Bone marrow (tissue), 2 donors: ENCODE data around the gene TTYH1.
"Not testable (repeated sequence)": the region's sequence is repeated elsewhere in the genome, so short reads cannot be mapped to it uniquely, and the experiment has no call there.

Source experiments
- DNase-seq, 2 donors: peaks; one replicate each; lab custom pipeline; 2025; lab: John Stamatoyannopoulos, UW

The TTYH1 gene

DNA sequence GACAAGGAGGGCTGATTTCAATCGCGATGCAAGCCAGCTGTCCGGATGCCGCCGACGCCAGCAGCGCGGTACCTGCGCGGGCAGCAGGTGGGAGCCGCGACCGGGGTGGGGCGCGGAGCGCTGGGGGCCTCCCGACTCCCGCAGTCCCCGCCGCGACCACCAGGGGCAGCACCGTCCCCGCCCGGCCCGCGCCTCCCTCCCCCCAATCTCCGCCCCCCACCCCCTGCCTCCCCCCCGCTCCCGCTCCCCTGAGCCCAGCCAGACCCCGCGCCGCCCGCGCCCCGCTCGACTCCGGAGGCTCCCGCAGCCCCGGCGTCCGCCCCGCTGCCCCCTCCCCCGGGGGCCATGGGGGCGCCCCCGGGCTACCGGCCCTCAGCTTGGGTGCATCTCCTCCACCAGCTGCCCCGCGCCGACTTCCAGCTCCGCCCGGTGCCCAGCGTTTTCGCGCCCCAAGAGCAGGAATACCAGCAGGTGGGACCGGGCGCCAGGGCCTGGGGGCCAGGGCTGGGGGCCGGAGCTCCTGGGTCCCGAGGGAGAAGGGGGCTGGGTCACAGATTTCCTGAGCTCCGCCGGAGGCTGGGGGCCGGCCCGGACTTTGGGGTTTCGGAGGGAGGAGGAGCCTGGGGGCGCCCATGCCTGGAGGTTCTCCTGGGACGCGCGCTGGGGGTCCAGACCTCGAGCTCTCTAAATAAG is at the start of gene TTYH1:
Gene TTYH1, plus strand, starts transcription at position 257 of the 693 bp plus-strand sequence. Its CDS starts 89 bp downstream, at position 346.
- no peak for DNase-seq

GRCh38 chr19:54365798-54366197 is 49.5 kb upstream of the TTYH1 start:
- DNase-seq: not testable (repeated sequence)

- DNase-seq: no peak
Observed at GRCh38 chr19:54366811-54367210, 48.5 kb upstream of the TTYH1 start.

GRCh38 chr19:54369082-54369687 is 46.1 kb upstream of the TTYH1 start:
- no peak for DNase-seq

- not testable (repeated sequence) for DNase-seq
Observed at GRCh38 chr19:54369688-54370433, 45.4 kb upstream of the TTYH1 start.

- DNase-seq: peak in 1 of 2 donors; percentile 63
Observed at GRCh38 chr19:54370434-54370796, 44.8 kb upstream of the TTYH1 start.

DNA sequence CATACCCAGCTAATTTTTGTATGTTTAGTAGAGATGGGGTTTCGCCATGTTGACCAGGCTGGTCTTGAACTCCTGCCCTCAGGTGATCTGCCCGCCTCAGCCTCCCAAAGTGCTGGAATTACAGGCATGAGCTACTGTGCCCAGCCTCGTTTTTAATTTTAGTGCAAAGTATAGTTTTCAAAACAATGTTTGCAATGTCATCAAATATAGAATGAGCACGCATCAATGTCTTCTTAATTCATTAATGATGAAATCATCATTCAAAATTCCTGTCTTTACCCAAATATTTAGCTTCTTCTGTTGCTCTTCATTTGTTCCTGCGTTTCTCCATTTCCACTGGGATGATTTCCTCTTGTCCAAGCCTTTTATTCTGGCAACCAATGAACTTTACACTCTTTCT is 43.8 kb upstream of the TTYH1 start:
- DNase-seq: not testable (repeated sequence)

GRCh38 chr19:54373781-54374631 is 41.3 kb upstream of the TTYH1 start:
- peak; percentile 34 to 76 for DNase-seq

- DNase-seq: not testable (repeated sequence)
Observed at GRCh38 chr19:54375181-54375938, 39.9 kb upstream of the TTYH1 start.

DNA sequence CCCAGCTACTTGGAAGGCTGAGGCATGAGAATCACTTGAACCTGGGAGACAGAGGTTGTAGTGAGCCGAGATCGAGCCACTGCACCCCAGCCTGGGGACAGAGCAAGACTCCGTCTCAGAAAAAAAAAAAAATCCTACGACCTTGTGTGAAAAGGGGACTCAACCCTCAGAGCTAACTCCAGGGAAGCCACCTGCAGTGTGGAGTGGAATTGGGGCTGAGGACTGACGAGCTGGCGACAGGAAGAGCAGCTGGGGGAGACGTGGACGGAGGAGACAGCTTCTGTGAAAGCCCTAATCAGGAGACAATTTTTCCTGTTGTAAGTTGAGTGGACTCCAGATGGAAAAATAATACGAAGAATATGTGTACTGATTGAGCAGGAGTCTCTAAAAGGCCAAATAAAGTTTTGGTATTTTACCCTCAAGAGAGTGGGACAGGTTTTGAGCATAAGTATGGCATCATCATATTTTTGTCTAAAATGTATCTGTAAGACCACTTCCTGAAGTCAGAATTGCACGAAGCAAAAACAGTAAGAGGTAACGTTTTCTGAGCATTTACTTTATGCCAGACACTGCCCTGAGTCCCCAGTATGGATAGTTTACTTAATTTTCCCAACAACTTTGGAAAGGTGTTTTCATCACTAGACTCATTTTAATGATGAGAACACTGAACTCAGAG is 38.5 kb upstream of the TTYH1 start:
- no peak for DNase-seq

DNA sequence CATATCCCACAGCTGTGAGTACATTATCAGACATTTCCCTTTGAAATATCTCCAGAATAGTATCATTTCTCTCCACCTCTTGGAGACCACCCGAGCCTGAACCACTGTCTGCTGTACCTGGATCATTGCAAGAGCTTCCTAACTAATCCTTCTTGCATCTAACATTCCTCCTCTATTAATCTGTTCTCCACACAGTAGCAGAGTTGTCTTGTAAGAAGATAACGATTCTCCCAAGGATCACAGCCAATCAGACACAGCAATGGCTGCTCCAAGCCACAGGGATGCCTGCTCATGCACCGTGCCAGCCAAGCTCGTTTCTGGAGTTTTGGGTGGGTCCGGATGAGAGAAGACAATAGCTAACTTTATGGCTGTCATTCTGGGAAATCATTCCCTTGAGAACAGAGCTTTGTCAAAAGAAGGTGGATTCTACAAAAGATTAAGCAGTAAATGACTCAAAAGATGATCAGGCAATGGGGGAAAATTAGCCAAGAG is 36.0 kb upstream of the TTYH1 start:
- DNase-seq: no peak

- no peak for DNase-seq
Observed at GRCh38 chr19:54380897-54381296, 34.4 kb upstream of the TTYH1 start.

GRCh38 chr19:54382041-54382440 is 33.2 kb upstream of the TTYH1 start:
- not testable (repeated sequence) for DNase-seq

DNA sequence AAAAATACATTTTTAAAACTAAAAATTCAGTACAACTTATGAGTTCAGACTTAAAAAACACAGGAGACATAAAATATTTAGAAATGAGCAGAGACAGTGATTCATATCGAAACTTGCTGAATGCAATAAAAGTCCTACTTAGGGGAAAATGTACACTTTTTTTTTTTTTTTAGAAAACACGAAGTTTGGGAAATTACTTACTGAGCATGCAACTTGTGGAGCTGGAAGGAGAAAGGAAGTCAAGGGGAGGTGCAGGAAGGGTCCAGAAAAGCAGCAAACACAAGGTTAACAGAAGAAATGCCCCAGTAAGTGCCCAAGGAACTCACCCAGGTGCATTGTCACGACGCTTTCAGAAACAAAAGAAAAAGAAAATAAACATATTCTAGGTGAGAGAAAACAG is 31.9 kb upstream of the TTYH1 start:
- no peak for DNase-seq

DNA sequence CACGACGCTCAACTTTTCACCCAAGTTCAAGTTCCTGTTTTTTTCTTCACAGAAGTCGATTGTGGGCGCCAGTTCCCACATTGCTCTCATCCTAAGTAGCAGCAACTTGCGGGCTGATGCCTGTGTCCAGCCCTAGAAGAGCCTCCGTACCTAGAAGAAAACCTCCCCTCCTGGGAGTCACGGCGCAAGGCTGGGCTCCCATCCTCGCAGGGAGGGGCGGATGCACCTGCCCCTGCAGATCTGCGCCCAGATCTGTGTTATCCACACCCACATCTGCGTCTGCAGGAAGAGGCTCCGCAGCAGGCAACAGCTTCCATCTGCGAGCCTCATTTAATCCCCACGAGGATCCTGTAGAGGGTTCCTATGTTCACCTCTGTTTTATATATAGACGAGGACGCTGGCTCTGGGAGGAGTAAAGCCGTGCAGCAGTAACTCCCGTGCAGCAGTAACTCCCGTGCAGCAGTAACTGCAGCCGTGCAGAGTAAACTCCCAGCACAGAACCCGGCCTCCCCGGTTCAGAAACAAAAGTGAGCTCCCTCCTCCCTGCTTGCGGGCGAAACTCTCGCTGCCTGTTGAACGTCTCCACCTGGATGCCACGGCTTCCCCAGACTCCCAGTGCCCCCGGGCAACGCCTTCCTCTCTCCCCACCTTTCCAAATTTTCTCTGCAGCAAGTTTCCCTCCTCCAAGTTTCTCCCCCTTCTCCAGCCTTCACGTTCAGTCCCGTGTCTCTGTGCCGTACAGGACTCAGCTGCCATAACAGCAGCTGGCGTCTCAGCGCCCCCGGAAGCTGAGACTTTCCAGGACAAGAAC is 27.1 kb upstream of the TTYH1 start:
- DNase-seq: peak; percentile 20 to 90

- DNase-seq: peak in 1 of 2 donors; percentile 23
Observed at GRCh38 chr19:54388802-54389139, 26.5 kb upstream of the TTYH1 start.

GRCh38 chr19:54389553-54389952 is 25.7 kb upstream of the TTYH1 start:
- DNase-seq: peak in 1 of 2 donors; percentile 67

DNA sequence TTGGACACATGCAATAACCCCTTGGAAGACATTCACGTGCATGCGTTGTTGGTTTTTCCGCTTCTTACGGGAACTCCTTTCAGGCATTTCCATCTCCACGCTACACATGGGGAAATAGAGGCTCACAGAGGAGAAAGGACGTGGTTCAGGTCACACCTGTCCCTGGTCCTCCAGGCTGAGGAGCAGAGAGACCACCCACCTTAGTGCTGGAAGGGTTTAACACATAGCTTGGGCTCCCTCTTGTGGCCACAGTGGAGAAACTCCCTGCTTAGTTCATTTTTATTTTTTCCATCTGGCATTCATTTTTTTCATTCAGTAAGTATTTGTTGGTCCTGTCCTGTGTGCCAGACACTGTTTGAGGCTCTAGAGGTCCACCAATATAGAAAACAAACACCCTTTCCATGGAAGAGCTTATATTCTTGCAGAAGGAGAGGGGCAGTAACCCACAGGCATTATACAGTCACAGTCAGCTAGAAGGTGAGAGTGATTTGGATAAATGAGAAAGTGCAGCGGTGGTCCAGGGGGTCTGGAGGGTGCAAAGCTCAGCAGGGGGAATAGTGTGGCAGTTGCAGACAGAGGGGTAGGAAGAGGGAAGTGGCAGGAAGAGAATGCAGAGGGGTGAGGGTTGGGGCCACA is 24.2 kb upstream of the TTYH1 start:
- DNase-seq: peak in 1 of 2 donors; percentile 41

- DNase-seq: no peak
Observed at GRCh38 chr19:54391589-54392061, 23.6 kb upstream of the TTYH1 start.
